PC-3 (cell line): ENCODE results near the gene DLL3. TPM values are rescaled to one million over a fixed set of nuclear protein-coding genes. Genes with fewer than 3 reads are reported as not detected.

Experiments
- ATAC-seq: fragments of 200-7000 bp; cut with Tn5 transposase; 2 replicates; pipeline ENCODE4 v1.9.1; 2020; ENCODE audit warnings: mild to moderate bottlenecking, moderate library complexity
- BruUV-seq: library from RNA; stranded (reverse); fragments of 400-500 nt; replicated peaks from 2 replicates; lab custom pipeline; 2021; lab: Mats Ljungman, UMichigan
- CTCF ChIA-PET: fragments of 300-600 bp; sonication (Branson Sonifier 250); formaldehyde crosslinking; loops from one replicate; lab custom pipeline; 2022; ENCODE audit warnings: antibody characterized with exemption; lab: Charles Lee
- POLR2A ChIA-PET: fragments of 300-600 bp; sonication (Branson Sonifier 250); formaldehyde crosslinking; loops from one replicate; lab custom pipeline; 2022; ENCODE audit warnings: antibody characterized with exemption; ENCODE audit not compliant: unreplicated experiment; lab: Charles Lee
- DNase-seq: peaks from one replicate; pipeline ENCODE4 v3.0.0-alpha.2; 2015
- H2AFZ ChIP-seq: fragments of 300-600 bp; sonication (generic); 2 replicates; pipeline ENCODE4 v1.6.0; 2016; ENCODE audit warnings: antibody characterized with exemption, low read length
- H3F3A ChIP-seq: fragments of 300-600 bp; sonication (generic); one replicate; pipeline ENCODE4 v1.6.0; 2017; ENCODE audit warnings: antibody characterized with exemption, low read length, control low read depth, mild to moderate bottlenecking; ENCODE audit not compliant: unreplicated experiment
- H3K27ac ChIP-seq: fragments of 300-600 bp; sonication (generic); 2 replicates; pipeline ENCODE4 v1.5.1; 2016; ENCODE audit warnings: mild to moderate bottlenecking, low read length
- H3K27me3 ChIP-seq: fragments of 300-600 bp; sonication (generic); 2 replicates; pipeline ENCODE4 v1.6.1; 2016; ENCODE audit warnings: low read length, mixed read lengths
- H3K36me3 ChIP-seq: fragments of 300-600 bp; sonication (generic); 2 replicates; pipeline ENCODE4 v1.6.1; 2016; ENCODE audit warnings: low read depth, mixed run types, low read length, mixed read lengths
- H3K4me1 ChIP-seq: fragments of 300-600 bp; sonication (generic); 2 replicates; pipeline ENCODE4 v1.5.1; 2016; ENCODE audit warnings: low read length; ENCODE audit not compliant: insufficient read depth
- H3K4me2 ChIP-seq: fragments of 300-600 bp; sonication (generic); 2 replicates; pipeline ENCODE4 v1.6.0; 2016; ENCODE audit warnings: low read length
- H3K4me3 ChIP-seq: fragments of 300-600 bp; sonication (generic); 2 replicates; pipeline ENCODE4 v1.5.1; 2016; ENCODE audit warnings: mild to moderate bottlenecking, low read length, mixed read lengths
- H3K79me2 ChIP-seq: fragments of 300-600 bp; sonication (generic); 2 replicates; pipeline ENCODE4 v1.6.1; 2017; ENCODE audit warnings: low read length, mixed read lengths
- H3K9ac ChIP-seq: fragments of 300-600 bp; sonication (generic); 2 replicates; pipeline ENCODE4 v1.6.0; 2016; ENCODE audit warnings: mild to moderate bottlenecking, low read length
- H3K9me2 ChIP-seq: fragments of 300-600 bp; sonication (generic); replicated peaks from 2 replicates; pipeline ENCODE4 v1.6.1; 2016; ENCODE audit warnings: mixed run types, low read length, mixed read lengths
- H3K9me3 ChIP-seq: fragments of 300-600 bp; sonication (generic); 2 replicates; pipeline ENCODE4 v1.6.1; 2016; ENCODE audit warnings: low read length, mixed read lengths
- H4K20me1 ChIP-seq: fragments of 300-600 bp; sonication (generic); 2 replicates; pipeline ENCODE4 v1.6.1; 2016; ENCODE audit warnings: low read length, mixed read lengths
- EZH2 ChIP-seq: fragments of 300-600 bp; sonication (generic); IDR thresholded peaks from one replicate; pipeline ENCODE4 v1.6.1; 2017; ENCODE audit warnings: antibody characterized with exemption, mild to moderate bottlenecking, low read length; ENCODE audit not compliant: unreplicated experiment
- EZH2phosphoT487 ChIP-seq: fragments of 300-600 bp; sonication (generic); IDR thresholded peaks from 2 replicates; pipeline ENCODE4 v1.6.1; 2018; ENCODE audit warnings: mild to moderate bottlenecking, antibody characterized with exemption, low read length, borderline replicate concordance
- intact Hi-C: fragments of 100-400 bp; cut with micrococcal nuclease; formaldehyde crosslinking; loops from 2 replicates; pipeline ENCODE4 v1.9.0; 2023
- total RNA-seq: library from RNA; depleted of rRNA; stranded (reverse); fragments of >200 nt; gene quantifications from 2 replicates; pipeline ENCODE4 v1.2.3, GENCODE V29; 2014; rRNA removed
- TF ChIP-seq, protein P1 (sequence below): fragments of 300-600 bp; sonication (generic); conservative IDR thresholded peaks from 2 replicates; pipeline ENCODE4 v1.5.1; 2017; ENCODE audit warnings: antibody characterized with exemption, low read depth, mild to moderate bottlenecking, low read length

Gene DLL3
- total RNA-seq, 1 experiment from 2014 or later: 7.2 TPM

DNA sequence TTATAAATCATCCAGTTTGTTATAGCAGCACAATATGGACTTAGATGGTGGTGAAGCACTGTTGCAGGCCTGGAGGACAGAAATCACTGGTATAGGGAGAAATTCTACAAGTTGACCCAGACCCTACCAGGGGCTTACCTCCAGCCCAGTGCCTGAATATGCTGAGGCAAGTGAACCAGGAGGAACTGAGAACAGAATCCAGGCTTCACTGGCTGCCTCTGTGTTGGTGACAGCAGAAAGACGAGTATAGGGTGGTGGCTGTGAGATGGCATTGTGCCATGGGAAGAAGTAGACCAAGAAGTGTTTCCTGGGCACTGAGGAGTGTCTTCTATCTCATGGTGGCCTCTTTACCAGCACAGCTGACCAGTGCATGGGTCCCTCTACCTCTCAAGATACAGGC lies 57.1 kb downstream of the DLL3 start:
- no peak overlapping the region for H3K27ac ChIP-seq
- peaks cover 16% of the 10 kb centered on the region for H3K4me1 ChIP-seq
- no peak for ATAC-seq
- no peaks in the 10 kb centered on the region for H3K9me3 ChIP-seq
- no peak overlapping the region for H3K4me3 ChIP-seq
- no peaks in the 10 kb centered on the region for H4K20me1 ChIP-seq
- H3K36me3 ChIP-seq: no peaks in the 10 kb centered on the region
- TF ChIP-seq EZH2: no peak
- no peak for TF ChIP-seq EZH2phosphoT487
- TF ChIP-seq, protein P1, sequence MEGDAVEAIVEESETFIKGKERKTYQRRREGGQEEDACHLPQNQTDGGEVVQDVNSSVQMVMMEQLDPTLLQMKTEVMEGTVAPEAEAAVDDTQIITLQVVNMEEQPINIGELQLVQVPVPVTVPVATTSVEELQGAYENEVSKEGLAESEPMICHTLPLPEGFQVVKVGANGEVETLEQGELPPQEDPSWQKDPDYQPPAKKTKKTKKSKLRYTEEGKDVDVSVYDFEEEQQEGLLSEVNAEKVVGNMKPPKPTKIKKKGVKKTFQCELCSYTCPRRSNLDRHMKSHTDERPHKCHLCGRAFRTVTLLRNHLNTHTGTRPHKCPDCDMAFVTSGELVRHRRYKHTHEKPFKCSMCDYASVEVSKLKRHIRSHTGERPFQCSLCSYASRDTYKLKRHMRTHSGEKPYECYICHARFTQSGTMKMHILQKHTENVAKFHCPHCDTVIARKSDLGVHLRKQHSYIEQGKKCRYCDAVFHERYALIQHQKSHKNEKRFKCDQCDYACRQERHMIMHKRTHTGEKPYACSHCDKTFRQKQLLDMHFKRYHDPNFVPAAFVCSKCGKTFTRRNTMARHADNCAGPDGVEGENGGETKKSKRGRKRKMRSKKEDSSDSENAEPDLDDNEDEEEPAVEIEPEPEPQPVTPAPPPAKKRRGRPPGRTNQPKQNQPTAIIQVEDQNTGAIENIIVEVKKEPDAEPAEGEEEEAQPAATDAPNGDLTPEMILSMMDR: no peak
- no TSS peak for BruUV-seq
- CTCF ChIA-PET: no interaction called here
- POLR2A ChIA-PET: no interaction called here
- no peaks in the 10 kb centered on the region for H3K79me2 ChIP-seq
- no peak overlapping the region for H3K9ac ChIP-seq
- no peaks in the 10 kb centered on the region for H3K27me3 ChIP-seq
- no peak overlapping the region for H3K4me2 ChIP-seq
- no peaks in the 10 kb centered on the region for H3K9me2 ChIP-seq
- intact Hi-C loops: no loop called here
- no peaks in the 10 kb centered on the region for H3F3A ChIP-seq
- no peak overlapping the region for H2AFZ ChIP-seq
- DNase-seq: no peak

Other genes starting within 250 kb of the DLL3 start
- gene IFNL2, start 230.6 kb upstream of the DLL3 start, total RNA-seq: not detected in 2 replicates
- gene IFNL1, start 202.5 kb upstream of the DLL3 start, total RNA-seq: not detected in 2 replicates
- gene LRFN1, start 178.1 kb upstream of the DLL3 start, total RNA-seq: 3.6 and 6.7 TPM in 2 replicates
- 0.36 TPM in 1 of 2 replicates, not detected in the other for gene GMFG, start 162.9 kb upstream of the DLL3 start, total RNA-seq
- 80.4 and 93.8 TPM in 2 replicates for gene SAMD4B, start 156.5 kb upstream of the DLL3 start, total RNA-seq
- 50.7 and 56.6 TPM in 2 replicates for gene PAF1, start 107.8 kb upstream of the DLL3 start, total RNA-seq
- 17.0 and 30.1 TPM in 2 replicates for gene MED29, start 107.6 kb upstream of the DLL3 start, total RNA-seq
- gene ZFP36, start 92.1 kb upstream of the DLL3 start, total RNA-seq: 32.7 and 68.4 TPM in 2 replicates
- gene PLEKHG2, start 86.3 kb upstream of the DLL3 start, total RNA-seq: 8.3 and 10.6 TPM in 2 replicates
- gene RPS16, start 63.0 kb upstream of the DLL3 start, total RNA-seq: 294 and 418 TPM in 2 replicates
- gene SUPT5H, start 53.4 kb upstream of the DLL3 start, total RNA-seq: 59.9 and 95.0 TPM in 2 replicates
- 97.2 and 123 TPM in 2 replicates for gene TIMM50, start 18.1 kb upstream of the DLL3 start, total RNA-seq
- gene SELENOV, start 16.2 kb downstream of the DLL3 start, total RNA-seq: not detected in 2 replicates
- 2.1 and 3.5 TPM in 2 replicates for gene EID2B, start 33.9 kb downstream of the DLL3 start, total RNA-seq
- gene EID2, start 41.2 kb downstream of the DLL3 start, total RNA-seq: 11.3 and 22.9 TPM in 2 replicates
- not detected in 2 replicates for gene LGALS13, start 103.6 kb downstream of the DLL3 start, total RNA-seq
- gene LGALS16, start 157.0 kb downstream of the DLL3 start, total RNA-seq: not detected in 2 replicates
- gene LGALS14, start 205.5 kb downstream of the DLL3 start, total RNA-seq: not detected in 2 replicates
- not detected in 2 replicates for gene CLC, start 239.1 kb downstream of the DLL3 start, total RNA-seq